ENCODE data around the gene COL21A1. TPM values are rescaled to one million over a fixed set of nuclear protein-coding genes. Genes with fewer than 3 reads are reported as not detected.

COL21A1 gene
- total RNA-seq, 1 donor = 19.2 TPM

- Histone ChIP-seq H3K27ac (ENCODE audit: low read depth, low read length) (no peak overlapping the region), H3K4me1 (ENCODE audit: insufficient read depth, low read length) (no peaks in the 10 kb centered on the region), H3K79me2 (ENCODE audit: insufficient read depth, low read length) (no peaks in the 10 kb centered on the region), H3K27me3 (ENCODE audit: insufficient read depth, low read length) (no peaks in the 10 kb centered on the region), H3K4me3 (ENCODE audit: insufficient read depth, low read length) (no peak overlapping the region), H2AFZ (ENCODE audit: low read length) (no peak overlapping the region), H4K20me1 (ENCODE audit: insufficient read depth, low read length) (no peaks in the 10 kb centered on the region), H3K36me3 (ENCODE audit: insufficient read depth, low read length) (no peaks in the 10 kb centered on the region), H3K4me2 (ENCODE audit: insufficient read depth, low read length) (no peak overlapping the region), H3K9me3 (ENCODE audit: low read depth, low read length) (peaks cover 6% of the 10 kb centered on the region)
- no peak for DNase-seq (ENCODE audit: insufficient read length, low spot score, missing footprints)
- no peak for TF ChIP-seq CTCF (IDR thresholded peaks at IDR 0.05; ENCODE audit: extremely low read depth, low read depth, low read length)
Measured at GRCh38 chr6:56155634-56156141, 91.7 kb downstream of the COL21A1 start.

- no peak for DNase-seq (ENCODE audit: insufficient read length, low spot score, missing footprints)
- H3K4me2 ChIP-seq (ENCODE audit: insufficient read depth, low read length) = no peak overlapping the region
- no peak overlapping the region for H3K4me3 ChIP-seq (ENCODE audit: insufficient read depth, low read length)
- H3K36me3 ChIP-seq (ENCODE audit: insufficient read depth, low read length) = no peaks in the 10 kb centered on the region
- peaks cover 6% of the 10 kb centered on the region for H3K9me3 ChIP-seq (ENCODE audit: low read depth, low read length)
- H4K20me1 ChIP-seq (ENCODE audit: insufficient read depth, low read length) = no peaks in the 10 kb centered on the region
- no peaks in the 10 kb centered on the region for H3K79me2 ChIP-seq (ENCODE audit: insufficient read depth, low read length)
- no peaks in the 10 kb centered on the region for H3K27me3 ChIP-seq (ENCODE audit: insufficient read depth, low read length)
- no peak overlapping the region for H2AFZ ChIP-seq (ENCODE audit: low read length)
- H3K27ac ChIP-seq (ENCODE audit: low read depth, low read length) = no peak overlapping the region
- no peak for TF ChIP-seq CTCF (IDR thresholded peaks at IDR 0.05; ENCODE audit: extremely low read depth, low read depth, low read length)
- H3K4me1 ChIP-seq (ENCODE audit: insufficient read depth, low read length) = no peaks in the 10 kb centered on the region
Measured at GRCh38 chr6:56154076-56154475, 93.3 kb downstream of the COL21A1 start.

- H3K27me3 ChIP-seq (ENCODE audit: insufficient read depth, low read length) = no peaks in the 10 kb centered on the region
- H3K4me2 ChIP-seq (ENCODE audit: insufficient read depth, low read length) = no peak overlapping the region
- no peak overlapping the region for H3K4me3 ChIP-seq (ENCODE audit: insufficient read depth, low read length)
- H3K27ac ChIP-seq (ENCODE audit: low read depth, low read length) = no peak overlapping the region
- no peak for DNase-seq (ENCODE audit: insufficient read length, low spot score, missing footprints)
- no peaks in the 10 kb centered on the region for H3K36me3 ChIP-seq (ENCODE audit: insufficient read depth, low read length)
- no peaks in the 10 kb centered on the region for H3K4me1 ChIP-seq (ENCODE audit: insufficient read depth, low read length)
- no peaks in the 10 kb centered on the region for H4K20me1 ChIP-seq (ENCODE audit: insufficient read depth, low read length)
- H3K79me2 ChIP-seq (ENCODE audit: insufficient read depth, low read length) = no peaks in the 10 kb centered on the region
- H2AFZ ChIP-seq (ENCODE audit: low read length) = no peak overlapping the region
- H3K9me3 ChIP-seq (ENCODE audit: low read depth, low read length) = peaks cover 6% of the 10 kb centered on the region
- no peak for TF ChIP-seq CTCF (IDR thresholded peaks at IDR 0.05; ENCODE audit: extremely low read depth, low read depth, low read length)
Measured at GRCh38 chr6:56152611-56153010, 94.8 kb downstream of the COL21A1 start.

- H3K36me3 ChIP-seq (ENCODE audit: insufficient read depth, low read length) = no peaks in the 10 kb centered on the region
- no peak overlapping the region for H3K27ac ChIP-seq (ENCODE audit: low read depth, low read length)
- no peaks in the 10 kb centered on the region for H4K20me1 ChIP-seq (ENCODE audit: insufficient read depth, low read length)
- peaks cover 6% of the 10 kb centered on the region for H3K9me3 ChIP-seq (ENCODE audit: low read depth, low read length)
- no peak overlapping the region for H2AFZ ChIP-seq (ENCODE audit: low read length)
- no peak for TF ChIP-seq CTCF (IDR thresholded peaks at IDR 0.05; ENCODE audit: extremely low read depth, low read depth, low read length)
- H3K27me3 ChIP-seq (ENCODE audit: insufficient read depth, low read length) = no peaks in the 10 kb centered on the region
- peaks cover under 1% of the 10 kb centered on the region for H3K4me1 ChIP-seq (ENCODE audit: insufficient read depth, low read length)
- DNase-seq (ENCODE audit: insufficient read length, low spot score, missing footprints) = no peak
- H3K4me2 ChIP-seq (ENCODE audit: insufficient read depth, low read length) = no peak overlapping the region
- H3K4me3 ChIP-seq (ENCODE audit: insufficient read depth, low read length) = no peak overlapping the region
- H3K79me2 ChIP-seq (ENCODE audit: insufficient read depth, low read length) = no peaks in the 10 kb centered on the region
Measured at GRCh38 chr6:56151609-56152224, 95.7 kb downstream of the COL21A1 start.

Data from osteoblast (primary cell).